Smooth muscle cell (in vitro differentiated cells): ENCODE results near the gene IARS1. TPM values are rescaled to one million over a fixed set of nuclear protein-coding genes. Genes with fewer than 3 reads are reported as not detected.

ENCODE experiments used
- DNase-seq: peaks from one replicate; lab custom pipeline; 2025; ENCODE audit not compliant: unreplicated experiment; lab: John Stamatoyannopoulos, UW
- H2AFZ ChIP-seq: fragments of 200-600 bp; sonication (generic); 2 replicates; pipeline ENCODE4 v1.6.0; 2016; ENCODE audit warnings: antibody characterized with exemption, low read depth, mild to moderate bottlenecking
- H3F3A ChIP-seq: fragments of 200-600 bp; sonication (generic); 2 replicates; pipeline ENCODE4 v1.6.0; 2017; ENCODE audit warnings: antibody characterized with exemption, low read depth
- H3K27ac ChIP-seq: fragments of 200-600 bp; sonication (generic); 2 replicates; pipeline ENCODE4 v1.5.1; 2016; ENCODE audit warnings: low read depth, mild to moderate bottlenecking
- H3K27me3 ChIP-seq: fragments of 200-600 bp; sonication (generic); 2 replicates; pipeline ENCODE4 v1.6.1; 2016; ENCODE audit warnings: low read depth, mild to moderate bottlenecking
- H3K36me3 ChIP-seq: fragments of 200-600 bp; sonication (generic); 2 replicates; pipeline ENCODE4 v1.5.1; 2016; ENCODE audit warnings: low read depth
- H3K4me1 ChIP-seq: fragments of 200-600 bp; sonication (generic); 2 replicates; pipeline ENCODE4 v1.5.1; 2016; ENCODE audit warnings: low read depth
- H3K4me2 ChIP-seq: fragments of 200-600 bp; sonication (generic); 2 replicates; pipeline ENCODE4 v1.6.0; 2016; ENCODE audit warnings: mild to moderate bottlenecking
- H3K4me3 ChIP-seq: fragments of 200-600 bp; sonication (generic); 2 replicates; pipeline ENCODE4 v1.5.1; 2016; ENCODE audit warnings: mild to moderate bottlenecking
- H3K79me2 ChIP-seq: fragments of 200-600 bp; sonication (generic); 2 replicates; pipeline ENCODE4 v1.6.0; 2016; ENCODE audit warnings: low read depth, mild to moderate bottlenecking
- H3K9ac ChIP-seq: fragments of 200-600 bp; sonication (generic); 2 replicates; pipeline ENCODE4 v1.6.0; 2016; ENCODE audit warnings: low read depth
- H3K9me3 ChIP-seq: fragments of 200-600 bp; sonication (generic); replicated peaks from 2 replicates; pipeline ENCODE4 v1.5.1; 2016; ENCODE audit warnings: low read depth
- H4K20me1 ChIP-seq: fragments of 200-600 bp; sonication (generic); 2 replicates; pipeline ENCODE4 v1.6.0; 2016; ENCODE audit warnings: low read depth
- CTCF ChIP-seq: fragments of 200-600 bp; sonication (generic); IDR thresholded peaks from 2 replicates; pipeline ENCODE4 v1.5.1; 2017; ENCODE audit warnings: borderline replicate concordance, mild to moderate bottlenecking, antibody characterized with exemption; ENCODE audit not compliant: insufficient read depth, poor library complexity, severe bottlenecking
- WGBS: methylation state at CpG from one replicate; pipeline ENCODE4 v1.1.7; 2016; ENCODE audit warnings: low lambda C conversion rate; 5-methylcytosine and 5-hydroxymethylcytosine counted together
- polyA plus RNA-seq: library from polyadenylated mRNA; unstranded; fragments of >200 nt; fragmentation: Nextera tagmentation; extraction: Ambion mirVana; gene quantifications from 2 replicates; pipeline ENCODE4 v1.2.1, GENCODE V29; 2016
- total RNA-seq: library from RNA; depleted of rRNA; stranded (reverse); fragments of >200 nt; gene quantifications from 2 replicates; pipeline ENCODE4 v1.2.3, GENCODE V29; 2014

Gene IARS1
- total and polyA plus RNA-seq, 2 experiments from 2014 or later, result 93.0 to 150 TPM

DNA sequence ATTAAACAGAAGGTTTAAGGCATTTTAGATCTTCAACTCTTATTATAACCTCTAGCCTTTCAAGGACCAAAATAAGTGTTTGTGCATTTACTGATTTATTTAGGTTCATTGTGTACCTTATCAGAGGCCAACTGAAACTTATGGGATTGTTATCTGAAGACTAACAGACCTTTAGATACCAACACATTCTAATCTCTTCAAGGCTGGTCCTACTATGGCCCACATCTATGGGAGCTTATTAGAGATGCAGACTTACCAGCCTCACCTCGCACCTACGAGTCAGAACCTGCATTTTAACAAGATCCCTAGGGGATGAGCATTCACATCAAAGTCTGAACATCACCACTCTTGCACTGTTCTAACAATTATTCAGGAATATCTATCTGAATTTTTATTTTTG is 1.9 kb downstream of the IARS1 start:
- peak overlapping the region; percentile 10 for H3K9ac ChIP-seq

GRCh38 chr9:92290785-92291429 is 2.6 kb downstream of the IARS1 start:
- Histone ChIP-seq H3K27me3 (no peaks in the 10 kb centered on the region), H3K79me2 (peaks cover 75% of the 10 kb centered on the region), H3F3A (peaks cover 12% of the 10 kb centered on the region), H3K4me2 (peak overlapping the region; percentile 100), H3K4me1 (peaks cover 17% of the 10 kb centered on the region), H3K4me3 (peak overlapping the region; percentile 91), H3K36me3 (peaks cover 7% of the 10 kb centered on the region), H4K20me1 (peaks cover 36% of the 10 kb centered on the region), H3K27ac (peak overlapping the region; percentile 41), H3K9me3 (no peaks in the 10 kb centered on the region), H2AFZ (no peak overlapping the region), H3K9ac (peak overlapping the region; percentile 10)
- no peak for DNase-seq
- 78% methylated on average over 1 of the region's 1 CpG for WGBS
- TF ChIP-seq CTCF, result no peak

More for the DNA sequence above, 1.9 kb downstream of the IARS1 start:
- Histone ChIP-seq H3F3A (peaks cover 15% of the 10 kb centered on the region), H3K4me1 (peaks cover 17% of the 10 kb centered on the region), H2AFZ (no peak overlapping the region), H4K20me1 (peaks cover 32% of the 10 kb centered on the region), H3K9me3 (no peaks in the 10 kb centered on the region), H3K36me3 (peaks cover 7% of the 10 kb centered on the region), H3K4me3 (peak overlapping the region; percentile 91), H3K4me2 (peak overlapping the region; percentile 100), H3K27me3 (no peaks in the 10 kb centered on the region), H3K27ac (peak overlapping the region; percentile 41), H3K79me2 (peaks cover 69% of the 10 kb centered on the region)
- 66% methylated on average over 2 of the region's 2 CpGs for WGBS
- no peak for DNase-seq
- TF ChIP-seq CTCF, result no peak

GRCh38 chr9:92289708-92290390 is 3.6 kb downstream of the IARS1 start:
- no peak overlapping the region for H2AFZ ChIP-seq
- no peak for DNase-seq
- no peaks in the 10 kb centered on the region for H3K27me3 ChIP-seq
- peaks cover 11% of the 10 kb centered on the region for H3K4me1 ChIP-seq
- H3K27ac ChIP-seq, result no peak overlapping the region
- no peak for TF ChIP-seq CTCF
- 99% methylated on average over 5 of the region's 5 CpGs for WGBS
- H3K9me3 ChIP-seq, result no peaks in the 10 kb centered on the region
- peaks cover 13% of the 10 kb centered on the region for H3K36me3 ChIP-seq
- peaks cover 3% of the 10 kb centered on the region for H3F3A ChIP-seq
- H3K4me2 ChIP-seq, result no peak overlapping the region
- H4K20me1 ChIP-seq, result peaks cover 44% of the 10 kb centered on the region
- no peak overlapping the region for H3K4me3 ChIP-seq
- H3K79me2 ChIP-seq, result peaks cover 86% of the 10 kb centered on the region
- no peak overlapping the region for H3K9ac ChIP-seq

- DNase-seq, result no peak
- no peak overlapping the region for H3K4me3 ChIP-seq
- no peak overlapping the region for H2AFZ ChIP-seq
- no peaks in the 10 kb centered on the region for H3F3A ChIP-seq
- H4K20me1 ChIP-seq, result peaks cover 23% of the 10 kb centered on the region
- no peak for TF ChIP-seq CTCF
- H3K27me3 ChIP-seq, result no peaks in the 10 kb centered on the region
- no peaks in the 10 kb centered on the region for H3K4me1 ChIP-seq
- H3K27ac ChIP-seq, result no peak overlapping the region
- peaks cover 19% of the 10 kb centered on the region for H3K79me2 ChIP-seq
- H3K9ac ChIP-seq, result no peak overlapping the region
- WGBS, result 100% methylated on average over 1 of the region's 1 CpG
- H3K4me2 ChIP-seq, result no peak overlapping the region
- H3K9me3 ChIP-seq, result no peaks in the 10 kb centered on the region
- peaks cover 41% of the 10 kb centered on the region for H3K36me3 ChIP-seq
Measured at GRCh38 chr9:92279302-92279701, 14.2 kb downstream of the IARS1 start.
